Neuronal stem cell (in vitro differentiated cells): ENCODE data around the gene PISD.

Source experiments
- DNase-seq: peaks from one replicate; pipeline ENCODE4 v3.0.0-alpha.2; 2013; ENCODE audit warnings: low spot score
- H2AFZ ChIP-seq: one replicate; pipeline ENCODE4 v1.6.1; 2013; ENCODE audit warnings: mild to moderate bottlenecking, low read length, inconsistent platforms
- H2AK5ac ChIP-seq: 2 replicates; pipeline ENCODE4 v1.6.1; 2013; ENCODE audit warnings: low read depth, mild to moderate bottlenecking, inconsistent platforms, low read length, moderate library complexity, mixed read lengths
- H2BK120ac ChIP-seq: 2 replicates; pipeline ENCODE4 v1.6.1; 2013; ENCODE audit warnings: low read depth, mild to moderate bottlenecking, inconsistent platforms, low read length, moderate library complexity, mixed read lengths
- H2BK12ac ChIP-seq: one replicate; pipeline ENCODE4 v1.6.1; 2013; ENCODE audit warnings: low read length, inconsistent platforms
- H2BK15ac ChIP-seq: 2 replicates; pipeline ENCODE4 v1.6.1; 2013; ENCODE audit warnings: mild to moderate bottlenecking, low read length, inconsistent platforms, mixed read lengths
- H2BK5ac ChIP-seq: one replicate; pipeline ENCODE4 v1.6.1; 2013; ENCODE audit warnings: inconsistent platforms, mild to moderate bottlenecking, low read length, moderate library complexity
- H3K14ac ChIP-seq: one replicate; pipeline ENCODE4 v1.6.1; 2013; ENCODE audit warnings: low read length, inconsistent platforms
- H3K18ac ChIP-seq: 2 replicates; pipeline ENCODE4 v1.6.1; 2013; ENCODE audit warnings: low read length, inconsistent platforms
- H3K23ac ChIP-seq: 2 replicates; pipeline ENCODE4 v1.6.1; 2013; ENCODE audit warnings: low read depth, mild to moderate bottlenecking, mixed read lengths, low read length, inconsistent platforms; ENCODE audit not compliant: poor library complexity
- H3K27ac ChIP-seq: replicated peaks from 3 replicates; pipeline ENCODE4 v1.5.1; 2013; ENCODE audit warnings: low read length, inconsistent platforms
- H3K27me3 ChIP-seq, 3 experiments: 2 replicates each; pipeline ENCODE4 v1.6.1; 2013; ENCODE audit warnings: low read length in 3 of 3, mild to moderate bottlenecking in 2 of 3, inconsistent platforms in 1 of 3, low read depth in 1 of 3, mixed read lengths in 1 of 3, moderate library complexity in 1 of 3; ENCODE audit not compliant: control insufficient read depth in 3 of 3, insufficient read depth in 3 of 3
- H3K36me3 ChIP-seq, 2 donors: replicated peaks in 1 of 2; 2 replicates each; pipeline ENCODE4 v1.6.1; 2013; ENCODE audit warnings: low read length in 2 of 2; ENCODE audit not compliant: control insufficient read depth in 2 of 2, insufficient read depth in 2 of 2
- H3K4ac ChIP-seq: 2 replicates; pipeline ENCODE4 v1.6.1; 2013; ENCODE audit warnings: inconsistent platforms, mild to moderate bottlenecking, low read length, moderate library complexity
- H3K4me1 ChIP-seq, 2 donors: 1 replicate in 1 of 2; 2 replicates in 1 of 2; pipeline ENCODE4 v1.6.1; 2013; ENCODE audit warnings: low read length in 2 of 2, low read depth in 1 of 2; ENCODE audit not compliant: control insufficient read depth in 2 of 2, insufficient read depth in 1 of 2
- H3K4me2 ChIP-seq: one replicate; pipeline ENCODE4 v1.6.1; 2013; ENCODE audit warnings: mild to moderate bottlenecking, low read length, inconsistent platforms; ENCODE audit not compliant: insufficient read depth, poor library complexity, severe bottlenecking
- H3K4me3 ChIP-seq, 2 donors: 2 replicates each; pipeline ENCODE4 v1.5.1; 2013; ENCODE audit warnings: low read length in 2 of 2, mild to moderate bottlenecking in 2 of 2, inconsistent platforms in 1 of 2, moderate library complexity in 1 of 2
- H3K79me1 ChIP-seq: one replicate; pipeline ENCODE4 v1.6.1; 2013; ENCODE audit warnings: low read depth, mild to moderate bottlenecking, inconsistent platforms, low read length, moderate library complexity
- H3K9ac ChIP-seq: one replicate; pipeline ENCODE4 v1.6.1; 2013; ENCODE audit warnings: mild to moderate bottlenecking, low read depth, low read length, inconsistent platforms; ENCODE audit not compliant: poor library complexity
- H3K9me3 ChIP-seq, 2 donors: replicated peaks in 1 of 2; 2 replicates each; pipeline versions ENCODE3 to v1.6.1; 2013; ENCODE audit warnings: low read length in 2 of 2, mild to moderate bottlenecking in 2 of 2, inconsistent platforms in 1 of 2, low read depth in 1 of 2, mixed read lengths in 1 of 2, moderate library complexity in 1 of 2; ENCODE audit not compliant: control insufficient read depth in 2 of 2, insufficient read depth in 1 of 2
- H4K8ac ChIP-seq: one replicate; pipeline ENCODE4 v1.6.1; 2013; ENCODE audit warnings: low read depth, mild to moderate bottlenecking, inconsistent platforms, low read length, moderate library complexity
- H4K91ac ChIP-seq: one replicate; pipeline ENCODE4 v1.6.1; 2013; ENCODE audit warnings: low read length, low read depth, mild to moderate bottlenecking, inconsistent platforms; ENCODE audit not compliant: poor library complexity
- WGBS, 2 donors: extraction: QIAGEN DNeasy Blood & Tissue Kit; methylation state at CpG; one replicate each; pipeline ENCODE4 v1.1.7; 2013; ENCODE audit warnings: missing lambda C conversion rate in 2 of 2, mixed read lengths in 1 of 2; ENCODE audit not compliant: insufficient read length in 2 of 2, insufficient replicate concordance in 1 of 2; ENCODE audit errors: extremely low coverage in 2 of 2; 5-methylcytosine and 5-hydroxymethylcytosine counted together

The PISD gene

DNA sequence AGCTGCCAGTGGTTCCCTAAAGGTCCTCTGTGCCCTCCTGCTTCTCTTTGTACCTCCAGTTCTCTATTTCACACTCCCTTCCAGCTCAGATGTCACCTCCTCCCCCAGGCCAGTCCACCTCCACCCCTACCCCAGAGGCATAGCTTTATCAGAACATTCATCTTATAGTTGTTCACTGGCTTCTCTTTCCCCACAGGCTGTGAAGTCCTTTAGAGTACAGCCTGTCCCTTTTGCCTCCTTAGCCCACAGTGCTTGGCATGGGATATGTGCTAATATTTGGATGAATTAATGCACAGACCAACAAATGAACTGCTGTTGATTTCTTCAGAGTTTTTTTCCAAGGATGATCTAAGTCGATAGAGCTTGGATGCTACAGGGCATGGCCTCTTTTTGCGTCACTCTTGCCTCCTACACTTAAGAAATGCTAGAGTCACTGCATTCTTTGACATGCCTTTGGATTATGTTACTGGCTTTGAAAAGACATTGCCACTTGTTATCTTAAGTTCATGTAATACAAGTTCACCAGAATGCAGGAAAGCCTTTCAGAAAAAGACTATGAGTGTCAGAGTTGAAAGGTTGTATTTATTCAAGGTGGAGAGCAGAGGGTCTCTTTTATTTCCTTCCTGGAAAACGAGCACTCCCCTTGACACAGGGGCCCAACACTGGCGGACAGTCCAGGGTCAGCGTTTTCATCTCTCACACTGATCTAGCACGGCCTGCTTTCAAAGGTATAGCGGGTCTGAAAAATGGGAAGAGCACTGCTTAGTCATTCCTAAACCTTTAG, 75.7 kb downstream of the PISD start:
- Histone ChIP-seq H4K91ac (no peak overlapping the region), H3K9ac (no peak overlapping the region), H2BK12ac (no peak overlapping the region), H3K4me1 (peaks cover 0 to 6% of the 10 kb centered on the region in 2 donors), H3K36me3 (peaks cover 3 to 63% of the 10 kb centered on the region in 2 donors), H3K14ac (no peak overlapping the region), H3K18ac (no peak overlapping the region), H3K27me3 (no peaks in the 10 kb centered on the region), H3K23ac (no peak overlapping the region), H2BK120ac (no peak overlapping the region), H2AFZ (no peak overlapping the region), H3K4me2 (no peak overlapping the region), H3K4me3 (no peak overlapping the region), H3K27ac (no peak overlapping the region), H2BK15ac (no peak overlapping the region), H2AK5ac (no peak overlapping the region), H2BK5ac (no peak overlapping the region), H3K79me1 (no peaks in the 10 kb centered on the region), H3K4ac (no peak overlapping the region), H4K8ac (no peak overlapping the region), H3K9me3 (peaks cover 0 to 10% of the 10 kb centered on the region in 2 donors)
- WGBS, 2 donors: no CpG with 5 or more reads among the region's 7 CpGs
- no peak for DNase-seq

DNA sequence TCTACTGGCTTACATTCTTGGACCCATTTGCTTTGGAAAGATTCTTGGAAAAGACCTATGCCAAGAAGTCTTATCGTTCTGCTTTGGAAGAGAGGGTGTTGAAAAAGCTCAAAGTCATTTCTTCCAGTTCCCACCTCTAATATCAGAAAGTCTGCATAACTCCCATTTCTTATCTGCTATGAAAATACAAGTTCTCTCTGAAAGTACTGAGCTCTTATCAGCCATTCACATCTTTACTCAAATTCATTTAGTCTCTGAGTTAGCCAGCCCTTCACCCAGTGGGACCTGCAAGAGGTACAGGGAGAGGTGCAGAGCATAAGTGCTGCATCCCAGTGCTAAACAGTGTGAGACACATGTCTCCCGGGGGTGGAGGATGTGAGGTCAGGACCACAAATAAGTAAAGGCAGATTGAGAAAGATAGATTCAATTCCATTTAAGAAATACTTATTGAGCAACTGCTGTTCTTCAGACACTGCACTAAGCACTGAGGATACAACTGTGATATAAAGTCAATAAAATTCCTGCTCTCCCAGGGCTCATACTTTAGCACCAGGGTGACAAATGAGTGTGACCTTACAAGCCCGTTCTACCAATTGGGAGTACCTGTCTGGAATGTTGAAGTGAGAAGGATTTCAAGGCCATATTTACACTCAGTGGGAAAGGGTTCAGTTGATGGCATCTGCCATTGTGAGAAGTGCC, 76.7 kb downstream of the PISD start:
- Histone ChIP-seq H3K79me1 (no peaks in the 10 kb centered on the region), H3K9ac (no peak overlapping the region), H3K14ac (no peak overlapping the region), H3K4ac (no peak overlapping the region), H4K91ac (no peak overlapping the region), H3K18ac (no peak overlapping the region), H3K4me2 (no peak overlapping the region), H3K9me3 (peaks cover 0 to 10% of the 10 kb centered on the region in 2 donors), H2BK5ac (no peak overlapping the region), H3K4me3 (no peak overlapping the region), H3K27me3 (no peaks in the 10 kb centered on the region), H3K4me1 (peaks cover 0 to 6% of the 10 kb centered on the region in 2 donors), H3K27ac (no peak overlapping the region), H2AFZ (no peak overlapping the region), H2BK15ac (no peak overlapping the region), H4K8ac (no peak overlapping the region), H2BK12ac (no peak overlapping the region), H2BK120ac (no peak overlapping the region), H3K23ac (no peak overlapping the region), H3K36me3 (peaks cover 3 to 63% of the 10 kb centered on the region in 2 donors), H2AK5ac (no peak overlapping the region)
- WGBS, 2 donors: no CpG with 5 or more reads among the region's 3 CpGs
- no peak for DNase-seq

- no peak overlapping the region for H2BK15ac ChIP-seq
- no peak overlapping the region for H2BK5ac ChIP-seq
- peaks cover 0 to 6% of the 10 kb centered on the region in 2 donors for H3K4me1 ChIP-seq
- H2AFZ ChIP-seq: no peak overlapping the region
- no peak for DNase-seq
- no peak overlapping the region for H2AK5ac ChIP-seq
- H3K79me1 ChIP-seq: no peaks in the 10 kb centered on the region
- H3K36me3 ChIP-seq: peaks cover 3 to 67% of the 10 kb centered on the region in 2 donors
- no peak overlapping the region for H4K91ac ChIP-seq
- H3K23ac ChIP-seq: no peak overlapping the region
- no peak overlapping the region for H4K8ac ChIP-seq
- H3K27me3 ChIP-seq: no peaks in the 10 kb centered on the region
- WGBS, 2 donors: no CpG with 5 or more reads among the region's 5 CpGs
- no peak overlapping the region for H3K27ac ChIP-seq
- no peak overlapping the region for H3K14ac ChIP-seq
- H3K9ac ChIP-seq: no peak overlapping the region
- no peak overlapping the region for H2BK12ac ChIP-seq
- H3K4me2 ChIP-seq: no peak overlapping the region
- peaks cover 0 to 10% of the 10 kb centered on the region in 2 donors for H3K9me3 ChIP-seq
- H3K4ac ChIP-seq: no peak overlapping the region
- no peak overlapping the region for H3K4me3 ChIP-seq
- no peak overlapping the region for H2BK120ac ChIP-seq
- H3K18ac ChIP-seq: no peak overlapping the region
Measured at GRCh38 chr22:31584804-31585160, 77.2 kb downstream of the PISD start.

- Histone ChIP-seq H3K9me3 (peaks cover 0 to 10% of the 10 kb centered on the region in 2 donors), H3K27me3 (no peaks in the 10 kb centered on the region), H4K8ac (no peak overlapping the region), H2AFZ (no peak overlapping the region), H3K4me1 (peaks cover 0 to 6% of the 10 kb centered on the region in 2 donors), H3K4me3 (no peak overlapping the region), H3K79me1 (no peaks in the 10 kb centered on the region), H3K27ac (no peak overlapping the region), H3K4me2 (no peak overlapping the region), H3K9ac (no peak overlapping the region), H2AK5ac (no peak overlapping the region), H2BK120ac (no peak overlapping the region), H2BK12ac (no peak overlapping the region), H3K23ac (no peak overlapping the region), H3K18ac (no peak overlapping the region), H2BK15ac (no peak overlapping the region), H3K14ac (no peak overlapping the region), H3K4ac (no peak overlapping the region), H3K36me3 (peaks cover 0 to 61% of the 10 kb centered on the region in 2 donors), H4K91ac (no peak overlapping the region), H2BK5ac (no peak overlapping the region)
- DNase-seq: no peak
- no CpG with 5 or more reads among the region's 3 CpGs for WGBS, 2 donors
Measured at GRCh38 chr22:31583861-31584485, 78.0 kb downstream of the PISD start.
